GM23248 (cell line): Measurements from ENCODE around the gene DGKG.

Experiments
- EZH2 ChIP-seq: fragments of 200-600 bp; sonication (generic); IDR thresholded peaks from 2 replicates; pipeline ENCODE4 v1.6.1; 2018; ENCODE audit warnings: antibody characterized with exemption, mild to moderate bottlenecking; ENCODE audit not compliant: insufficient read depth, poor library complexity, severe bottlenecking
- EZH2phosphoT487 ChIP-seq: fragments of 200-600 bp; sonication (generic); IDR thresholded peaks from 2 replicates; pipeline ENCODE4 v1.6.1; 2018; ENCODE audit warnings: antibody characterized with exemption, moderate library complexity, mild to moderate bottlenecking, low read depth; ENCODE audit not compliant: insufficient read depth

GRCh38 chr3:186172353-186172752, 189.7 kb downstream of the DGKG start:
- TF ChIP-seq EZH2: no peak
- no peak for TF ChIP-seq EZH2phosphoT487
